H9 (cell line): ENCODE results near the gene GRIA1. TPM values are rescaled to one million over a fixed set of nuclear protein-coding genes. Genes with fewer than 3 reads are reported as not detected.

ENCODE experiments used
- DNase-seq: peaks from one replicate; pipeline ENCODE4 v3.0.0-alpha.2; 2017
- H2AFZ ChIP-seq: one replicate; pipeline ENCODE4 v1.6.1; 2013; ENCODE audit warnings: mild to moderate bottlenecking, low read length, control low read depth, moderate library complexity
- H2AK5ac ChIP-seq: 2 replicates; pipeline ENCODE4 v1.6.1; 2013; ENCODE audit warnings: low read length, control low read depth, mixed read lengths; ENCODE audit not compliant: insufficient read length
- H2BK120ac ChIP-seq: one replicate; pipeline ENCODE4 v1.6.1; 2013; ENCODE audit warnings: low read depth, mild to moderate bottlenecking, low read length, control low read depth, inconsistent platforms; ENCODE audit not compliant: poor library complexity, severe bottlenecking
- H2BK12ac ChIP-seq: 2 replicates; pipeline ENCODE4 v1.6.1; 2013; ENCODE audit warnings: low read length, control low read depth, mixed read lengths, low read depth; ENCODE audit not compliant: insufficient read length
- H2BK15ac ChIP-seq: 2 replicates; pipeline ENCODE4 v1.6.1; 2013; ENCODE audit warnings: low read depth, low read length, control low read depth
- H2BK20ac ChIP-seq: one replicate; pipeline ENCODE4 v1.6.1; 2013; ENCODE audit warnings: low read depth, mild to moderate bottlenecking, low read length, control low read depth, inconsistent platforms; ENCODE audit not compliant: poor library complexity, severe bottlenecking
- H2BK5ac ChIP-seq: 2 replicates; pipeline ENCODE4 v1.6.1; 2013; ENCODE audit warnings: low read length, control low read depth, mixed read lengths; ENCODE audit not compliant: insufficient read length
- H3K14ac ChIP-seq: 2 replicates; pipeline ENCODE4 v1.6.1; 2013; ENCODE audit warnings: low read length, control low read depth; ENCODE audit not compliant: insufficient read depth
- H3K18ac ChIP-seq: 2 replicates; pipeline ENCODE4 v1.6.1; 2013; ENCODE audit warnings: low read depth, mild to moderate bottlenecking, mixed read lengths, low read length, control low read depth; ENCODE audit not compliant: insufficient read length
- H3K23ac ChIP-seq: 2 replicates; pipeline ENCODE4 v1.6.1; 2013; ENCODE audit warnings: low read length, control low read depth, mixed read lengths, low read depth; ENCODE audit not compliant: insufficient read length
- H3K23me2 ChIP-seq: 2 replicates; pipeline ENCODE4 v1.6.1; 2013; ENCODE audit warnings: low read depth, mild to moderate bottlenecking, mixed read lengths, low read length, control low read depth; ENCODE audit not compliant: insufficient read length, poor library complexity, severe bottlenecking
- H3K27ac ChIP-seq: 2 replicates; pipeline ENCODE4 v1.5.1; 2013; ENCODE audit warnings: low read length, control low read depth, mixed read lengths, low read depth; ENCODE audit not compliant: insufficient read length
- H3K27me3 ChIP-seq: 2 replicates; pipeline ENCODE4 v1.6.1; 2013; ENCODE audit warnings: low read length, control low read depth, inconsistent platforms; ENCODE audit not compliant: insufficient read depth
- H3K4ac ChIP-seq: 2 replicates; pipeline ENCODE4 v1.6.1; 2013; ENCODE audit warnings: low read depth, mild to moderate bottlenecking, control low read depth, inconsistent platforms, low read length, moderate library complexity
- H3K4me1 ChIP-seq: 2 replicates; pipeline ENCODE4 v1.6.1; 2013; ENCODE audit warnings: low read length, control low read depth, inconsistent platforms; ENCODE audit not compliant: insufficient read depth
- H3K4me2 ChIP-seq: 2 replicates; pipeline ENCODE4 v1.6.1; 2013; ENCODE audit warnings: low read length, control low read depth, mixed read lengths; ENCODE audit not compliant: insufficient read length, insufficient read depth
- H3K56ac ChIP-seq: 2 replicates; pipeline ENCODE4 v1.6.1; 2013; ENCODE audit warnings: low read depth, mild to moderate bottlenecking, mixed read lengths, low read length, control low read depth; ENCODE audit not compliant: insufficient read length
- H3K79me1 ChIP-seq: 2 replicates; pipeline ENCODE4 v1.6.1; 2013; ENCODE audit warnings: low read depth, mild to moderate bottlenecking, moderate library complexity, low read length, control low read depth, inconsistent platforms; ENCODE audit not compliant: insufficient read depth, poor library complexity, severe bottlenecking
- H3K79me2 ChIP-seq: 2 replicates; pipeline ENCODE4 v1.6.1; 2013; ENCODE audit warnings: low read length, control low read depth, inconsistent platforms; ENCODE audit not compliant: insufficient read depth
- H3K9ac ChIP-seq: 2 replicates; pipeline ENCODE4 v1.6.1; 2013; ENCODE audit warnings: low read length, control low read depth, mixed read lengths; ENCODE audit not compliant: insufficient read length; ENCODE audit errors: extremely low read depth
- H3K9me3 ChIP-seq: one replicate; pipeline ENCODE4 v1.6.1; 2013; ENCODE audit warnings: low read depth, low read length, inconsistent platforms; ENCODE audit not compliant: control insufficient read depth
- H3T11ph ChIP-seq: one replicate; pipeline ENCODE4 v1.6.1; 2013; ENCODE audit warnings: mild to moderate bottlenecking, low read length, control low read depth, inconsistent platforms
- H4K20me1 ChIP-seq: one replicate; pipeline ENCODE4 v1.6.1; 2013; ENCODE audit not compliant: control insufficient read depth, insufficient read length, insufficient read depth
- H4K5ac ChIP-seq: 2 replicates; pipeline ENCODE4 v1.6.1; 2013; ENCODE audit warnings: low read depth, mild to moderate bottlenecking, mixed read lengths, low read length, control low read depth; ENCODE audit not compliant: insufficient read length
- H4K8ac ChIP-seq: replicated peaks from 2 replicates; pipeline ENCODE4 v1.6.1; 2013; ENCODE audit warnings: low read length, control low read depth, mixed read lengths, low read depth; ENCODE audit not compliant: insufficient read length
- H4K91ac ChIP-seq: 2 replicates; pipeline ENCODE4 v1.6.1; 2013; ENCODE audit warnings: low read depth, mild to moderate bottlenecking, moderate library complexity, mixed read lengths, low read length, control low read depth; ENCODE audit not compliant: insufficient read length
- H3K27ac Mint-ChIP-seq, 3 experiments: 2 replicates in 2 of 3; 3 replicates in 1 of 3; pipeline ENCODE4 v1.8.0; 2020 to 2021; ENCODE audit warnings: mixed read lengths in 3 of 3, mild to moderate bottlenecking in 1 of 3, moderate library complexity in 1 of 3
- H3K27me3 Mint-ChIP-seq: 2 replicates; pipeline ENCODE4 v1.8.0; 2021; ENCODE audit warnings: low read depth, mild to moderate bottlenecking, moderate library complexity, mixed read lengths
- H3K36me3 Mint-ChIP-seq, 3 experiments: 2 replicates in 2 of 3; 3 replicates in 1 of 3; pipeline ENCODE4 v1.8.0; 2020 to 2021; ENCODE audit warnings: low read depth in 3 of 3, mixed read lengths in 3 of 3; ENCODE audit not compliant: insufficient read depth in 1 of 3
- H3K4me1 Mint-ChIP-seq, 2 experiments: 2 replicates each; pipeline ENCODE4 v1.8.0; 2020; ENCODE audit warnings: mixed read lengths in 2 of 2
- H3K4me3 Mint-ChIP-seq, 2 experiments: 2 replicates in 1 of 2; 3 replicates in 1 of 2; pipeline ENCODE4 v1.8.0; 2020 to 2021; ENCODE audit warnings: mild to moderate bottlenecking in 2 of 2, mixed read lengths in 2 of 2, moderate library complexity in 1 of 2
- H3K9me3 Mint-ChIP-seq, 2 experiments: 2 replicates in 1 of 2; 3 replicates in 1 of 2; pipeline ENCODE4 v1.8.0; 2020; ENCODE audit warnings: mild to moderate bottlenecking in 2 of 2, mixed read lengths in 2 of 2, moderate library complexity in 1 of 2
- CTCF ChIP-seq: fragments of 200-600 bp; sonication (generic); conservative IDR thresholded peaks from 3 replicates; pipeline ENCODE4 v1.8.0; 2021; ENCODE audit warnings: antibody characterized with exemption, mild to moderate bottlenecking
- WGBS: extraction: QIAGEN DNeasy Blood & Tissue Kit; methylation state at CpG from one replicate; pipeline ENCODE4 v1.1.7; 2013; ENCODE audit warnings: missing lambda C conversion rate, low lambda C conversion rate, mixed read lengths; ENCODE audit not compliant: insufficient read length; ENCODE audit errors: extremely low coverage; 5-methylcytosine and 5-hydroxymethylcytosine counted together
- total RNA-seq: library from RNA; stranded (reverse); gene quantifications from 2 replicates; pipeline ENCODE4 v1.2.1, GENCODE V29; 2021

GRIA1 gene
- total RNA-seq, 1 experiment from 2014 or later: 0.52 TPM

GRCh38 chr5:153517241-153517611 lies 26.8 kb downstream of the GRIA1 start:
- H4K8ac ChIP-seq: no peak overlapping the region
- H3K27me3 Mint-ChIP-seq: no peaks in the 10 kb centered on the region
- peak overlapping the region in 1 of 2 experiments; percentile 36; a peak in 1 of 5 replicates for H3K4me3 Mint-ChIP-seq
- H3K23me2 ChIP-seq: no peaks in the 10 kb centered on the region
- H3K4me1 ChIP-seq: peaks cover 11% of the 10 kb centered on the region; the same call in 1 of the 2 replicates
- DNase-seq: peak; percentile 30
- peaks cover 0 to 13% of the 10 kb centered on the region in 2 experiments for H3K9me3 Mint-ChIP-seq
- no peak overlapping the region for H4K5ac ChIP-seq
- H3K23ac ChIP-seq: no peak overlapping the region
- H2BK15ac ChIP-seq: no peak overlapping the region
- no peak for TF ChIP-seq CTCF
- no peak overlapping the region for H3K27ac ChIP-seq
- H3K27me3 ChIP-seq: no peaks in the 10 kb centered on the region
- no peaks in the 10 kb centered on the region for H3K79me2 ChIP-seq
- WGBS: no CpG with 5 or more reads among the region's 2 CpGs
- H3K9me3 ChIP-seq: no peaks in the 10 kb centered on the region
- H3K79me1 ChIP-seq: no peaks in the 10 kb centered on the region
- H2AK5ac ChIP-seq: no peak overlapping the region
- no peak overlapping the region for H3K9ac ChIP-seq
- peaks cover 41 to 47% of the 10 kb centered on the region in 2 experiments for H3K4me1 Mint-ChIP-seq
- H3K56ac ChIP-seq: no peak overlapping the region
- no peak overlapping the region for H2BK120ac ChIP-seq
- H3T11ph ChIP-seq: no peak overlapping the region
- H4K20me1 ChIP-seq: no peaks in the 10 kb centered on the region
- H2BK20ac ChIP-seq: no peak overlapping the region
- H3K14ac ChIP-seq: 0 out of 2 replicates have a peak overlapping the region, but pooled peaks have one; percentile 17
- H3K4ac ChIP-seq: no peak overlapping the region
- peak overlapping the region; percentile 25 to 98 (median 88); a peak in 6 of 7 replicates for H3K27ac Mint-ChIP-seq
- H2BK5ac ChIP-seq: no peak overlapping the region
- no peak overlapping the region for H2AFZ ChIP-seq
- no peak overlapping the region for H3K18ac ChIP-seq
- H2BK12ac ChIP-seq: no peak overlapping the region
- no peak overlapping the region for H4K91ac ChIP-seq
- H3K4me2 ChIP-seq: no peak overlapping the region
- peaks cover 0 to 17% (median 0%) of the 10 kb centered on the region in 3 experiments; a peak in 3 of 7 replicates for H3K36me3 Mint-ChIP-seq
